ENCODE data around the gene SUPT3H.

The SUPT3H gene

DNA sequence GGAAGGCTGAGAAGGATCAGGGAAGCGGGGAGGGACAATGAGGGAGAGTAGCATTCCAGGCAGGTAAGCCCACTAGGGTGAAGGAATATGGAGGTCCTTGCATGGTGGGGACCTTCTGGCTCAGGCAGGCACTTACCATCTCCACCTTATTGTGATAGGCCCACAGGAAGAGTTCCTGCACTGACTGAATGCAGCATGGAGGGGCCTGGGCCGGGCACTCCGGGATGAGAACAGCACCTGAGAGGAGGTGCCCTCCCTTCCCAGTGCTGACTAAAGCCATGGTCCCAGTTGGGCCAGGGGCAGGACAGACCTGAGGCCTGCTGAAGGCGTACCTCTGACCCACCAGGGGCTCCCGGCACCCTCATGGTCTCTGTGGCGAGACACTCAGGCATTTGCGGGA lies 597.6 kb downstream of the SUPT3H start:
- no peak for DNase-seq

DNA sequence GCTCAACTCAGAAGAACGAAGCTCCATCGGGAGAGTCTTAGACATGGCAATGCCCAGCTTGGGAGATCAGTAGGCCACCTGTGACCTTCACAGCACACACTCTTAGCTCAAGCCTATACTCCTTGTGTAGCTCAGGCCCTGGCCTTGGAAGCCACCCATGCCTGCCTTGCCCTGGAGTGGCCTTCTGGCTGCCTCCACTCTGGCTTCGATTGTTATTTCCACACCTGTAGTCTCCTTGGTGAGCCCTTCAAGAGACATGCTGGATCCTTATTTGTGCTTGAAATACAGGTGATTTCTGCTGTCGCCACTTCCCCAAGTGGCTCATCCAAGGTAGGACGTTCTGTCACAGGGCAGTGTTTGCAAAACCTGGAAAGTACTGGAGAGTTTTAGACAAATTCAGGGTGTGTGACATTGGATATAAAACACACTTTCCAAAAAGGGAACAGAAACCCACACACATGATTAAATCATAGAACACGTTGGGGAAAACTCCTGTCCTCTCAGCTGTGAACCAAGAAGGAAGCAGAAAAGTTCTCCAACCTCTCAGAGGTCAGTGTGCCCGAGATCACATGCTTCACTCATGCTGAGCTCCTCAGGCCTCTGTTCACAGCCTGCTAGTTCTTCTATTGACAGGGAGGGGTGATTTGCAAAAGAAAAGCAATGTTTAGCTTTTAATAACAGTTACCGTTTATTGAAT lies 598.5 kb downstream of the SUPT3H start:
- no peak for DNase-seq
